ENCODE results near the gene HES1. TPM values are rescaled to one million over a fixed set of nuclear protein-coding genes. Genes with fewer than 3 reads are reported as not detected.
A peak's percentile ranks its signal among the peaks of the same experiment; 100 is the strongest.

HES1 gene
- total and polyA plus RNA-seq, 2 experiments from 2014 or later: 10.3 to 13.8 TPM

- Histone ChIP-seq H3K4me2 (ENCODE audit: unreplicated experiment) (peak overlapping the region; percentile 74), H3F3A (ENCODE audit: insufficient read depth) (peaks cover 25% of the 10 kb centered on the region), H3K27ac (peak overlapping the region; percentile 72), H2AFZ (peak overlapping the region; percentile 17; the same call in 1 of the 2 replicates), H3K4me3 (peak overlapping the region; percentile 55), H3K79me2 (ENCODE audit: insufficient read depth) (no peaks in the 10 kb centered on the region), H4K20me1 (ENCODE audit: insufficient read depth) (no peaks in the 10 kb centered on the region), H3K9ac (peak overlapping the region; percentile 82), H3K27me3 (replicated peaks; ENCODE audit: insufficient read depth) (no peaks in the 10 kb centered on the region; the same call in 1 of the 2 replicates), H3K36me3 (ENCODE audit: low read depth) (no peaks in the 10 kb centered on the region), H3K9me3 (ENCODE audit: low read depth) (no peaks in the 10 kb centered on the region), H3K4me1 (ENCODE audit: insufficient read depth) (peaks cover 28% of the 10 kb centered on the region), H3K9me2 (ENCODE audit: insufficient read depth) (no peaks in the 10 kb centered on the region)
- DNase-seq: peak; percentile 83
- 4 to 12% methylated on average over 18 to 36 of the region's 41 CpGs for WGBS, 2 experiments (ENCODE audit: low coverage in 1 of 2, low lambda C conversion rate in 2 of 2, missing lambda C conversion rate in 2 of 2)
- TF ChIP-seq EZH2phosphoT487 (IDR thresholded peaks at IDR 0.05; ENCODE audit: insufficient read depth, low read depth) (no peak), EZH2 (IDR thresholded peaks at IDR 0.05; ENCODE audit: insufficient read depth, poor library complexity, severe bottlenecking) (no peak)
- in situ Hi-C loops (cut with MboI): no loop called here
Observed at GRCh38 chr3:194133661-194134230, 2.2 kb upstream of the HES1 start.

GRCh38 chr3:194134231-194134756 lies 1.7 kb upstream of the HES1 start:
- Histone ChIP-seq H3K4me1 (ENCODE audit: insufficient read depth) (peaks cover 33% of the 10 kb centered on the region), H3K27me3 (replicated peaks; ENCODE audit: insufficient read depth) (no peaks in the 10 kb centered on the region; the same call in 1 of the 2 replicates), H3K36me3 (ENCODE audit: low read depth) (no peaks in the 10 kb centered on the region), H3K9ac (peak overlapping the region; percentile 98), H3K9me2 (ENCODE audit: insufficient read depth) (no peaks in the 10 kb centered on the region), H3K79me2 (ENCODE audit: insufficient read depth) (no peaks in the 10 kb centered on the region), H3K27ac (peak overlapping the region; percentile 93), H2AFZ (no peak overlapping the region), H3F3A (ENCODE audit: insufficient read depth) (peaks cover 27% of the 10 kb centered on the region), H4K20me1 (ENCODE audit: insufficient read depth) (no peaks in the 10 kb centered on the region), H3K9me3 (ENCODE audit: low read depth) (no peaks in the 10 kb centered on the region), H3K4me3 (peak overlapping the region; percentile 68), H3K4me2 (ENCODE audit: unreplicated experiment) (peak overlapping the region; percentile 31)
- peak; percentile 86 for DNase-seq
- in situ Hi-C loops (cut with MboI): no loop called here
- WGBS, 2 experiments (ENCODE audit: low coverage in 1 of 2, low lambda C conversion rate in 2 of 2, missing lambda C conversion rate in 2 of 2): 1 to 6% methylated on average over 9 to 30 of the region's 71 CpGs
- no peak for TF ChIP-seq EZH2 (IDR thresholded peaks at IDR 0.05; ENCODE audit: insufficient read depth, poor library complexity, severe bottlenecking)

DNA sequence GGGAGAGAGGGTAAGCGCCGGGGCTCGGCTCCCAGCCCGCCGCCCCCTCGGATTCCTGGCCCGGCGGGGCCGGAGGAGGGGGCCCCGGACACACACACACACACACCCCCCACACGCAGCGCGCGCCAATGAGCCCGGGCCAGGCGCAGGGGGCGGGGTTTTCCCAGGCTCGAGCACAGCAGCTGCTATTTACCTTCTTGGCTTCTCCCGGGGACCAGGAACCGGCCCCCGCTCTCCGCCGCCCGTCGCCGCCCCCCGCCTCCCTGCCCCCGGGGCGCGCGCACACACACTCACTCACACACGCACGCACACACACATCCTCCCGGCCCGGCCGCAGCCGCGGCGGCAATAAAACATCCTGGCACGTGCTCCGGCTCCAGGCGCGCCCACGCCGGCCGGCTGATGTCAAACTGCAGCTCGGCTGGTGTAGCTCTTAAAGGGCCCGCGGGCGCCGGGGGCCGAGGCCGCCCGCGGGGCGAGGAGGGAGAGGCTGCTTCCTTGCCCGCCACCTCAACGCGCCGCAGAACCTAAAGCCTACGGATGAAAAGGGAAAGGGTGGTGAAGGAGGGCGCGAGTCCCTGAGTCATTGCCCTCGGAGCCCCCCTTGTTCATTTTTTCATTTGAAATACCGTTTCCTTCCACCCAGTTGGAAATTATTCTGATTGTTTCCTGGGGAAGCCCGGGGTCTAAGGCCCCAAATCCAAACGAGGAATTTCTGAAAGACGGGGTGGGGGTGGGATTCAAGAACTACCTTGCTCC lies 1.0 kb upstream of the HES1 start:
- H3K4me1 ChIP-seq (ENCODE audit: insufficient read depth): peaks cover 34% of the 10 kb centered on the region
- TF ChIP-seq EZH2phosphoT487 (IDR thresholded peaks at IDR 0.05; ENCODE audit: insufficient read depth, low read depth): no peak
- no peak for TF ChIP-seq EZH2 (IDR thresholded peaks at IDR 0.05; ENCODE audit: insufficient read depth, poor library complexity, severe bottlenecking)
- H2AFZ ChIP-seq: peak overlapping the region; percentile 33
- WGBS, 2 experiments (ENCODE audit: low coverage in 1 of 2, low lambda C conversion rate in 2 of 2, missing lambda C conversion rate in 2 of 2): 1 to 3% methylated on average over 17 to 39 of the region's 68 CpGs
- H3K36me3 ChIP-seq (ENCODE audit: low read depth): no peaks in the 10 kb centered on the region
- no peaks in the 10 kb centered on the region; the same call in 1 of the 2 replicates for H3K27me3 ChIP-seq (replicated peaks; ENCODE audit: insufficient read depth)
- peak overlapping the region; percentile 68 for H3K4me3 ChIP-seq
- H3K4me2 ChIP-seq (ENCODE audit: unreplicated experiment): peak overlapping the region; percentile 76
- peak; percentile 98 for DNase-seq
- H3K27ac ChIP-seq: peak overlapping the region; percentile 93
- H3K9me2 ChIP-seq (ENCODE audit: insufficient read depth): no peaks in the 10 kb centered on the region
- H3F3A ChIP-seq (ENCODE audit: insufficient read depth): peaks cover 31% of the 10 kb centered on the region
- in situ Hi-C loops (cut with MboI): no loop called here
- H3K79me2 ChIP-seq (ENCODE audit: insufficient read depth): no peaks in the 10 kb centered on the region
- H3K9ac ChIP-seq: peak overlapping the region; percentile 98
- no peaks in the 10 kb centered on the region for H3K9me3 ChIP-seq (ENCODE audit: low read depth)
- no peaks in the 10 kb centered on the region for H4K20me1 ChIP-seq (ENCODE audit: insufficient read depth)

GRCh38 chr3:194135516-194135805 lies 487 bp upstream of the HES1 start:
- H3K9me3 ChIP-seq (ENCODE audit: low read depth): no peaks in the 10 kb centered on the region
- no peaks in the 10 kb centered on the region for H3K36me3 ChIP-seq (ENCODE audit: low read depth)
- peak overlapping the region; percentile 93 for H3K27ac ChIP-seq
- H3K4me1 ChIP-seq (ENCODE audit: insufficient read depth): peaks cover 36% of the 10 kb centered on the region
- H4K20me1 ChIP-seq (ENCODE audit: insufficient read depth): no peaks in the 10 kb centered on the region
- H3K27me3 ChIP-seq (replicated peaks; ENCODE audit: insufficient read depth): no peaks in the 10 kb centered on the region; the same call in 1 of the 2 replicates
- peak overlapping the region; percentile 68 for H3K4me3 ChIP-seq
- H3F3A ChIP-seq (ENCODE audit: insufficient read depth): peaks cover 37% of the 10 kb centered on the region
- H3K79me2 ChIP-seq (ENCODE audit: insufficient read depth): no peaks in the 10 kb centered on the region
- no peak for TF ChIP-seq EZH2phosphoT487 (IDR thresholded peaks at IDR 0.05; ENCODE audit: insufficient read depth, low read depth)
- no peak for TF ChIP-seq EZH2 (IDR thresholded peaks at IDR 0.05; ENCODE audit: insufficient read depth, poor library complexity, severe bottlenecking)
- DNase-seq: peak; percentile 48
- H3K9me2 ChIP-seq (ENCODE audit: insufficient read depth): no peaks in the 10 kb centered on the region
- WGBS, 2 experiments (ENCODE audit: low coverage in 1 of 2, low lambda C conversion rate in 2 of 2, missing lambda C conversion rate in 2 of 2): 0 to 1% methylated on average over 4 of the region's 4 CpGs
- peak overlapping the region; percentile 33 for H2AFZ ChIP-seq
- in situ Hi-C loops (cut with MboI): no loop called here
- H3K4me2 ChIP-seq (ENCODE audit: unreplicated experiment): peak overlapping the region; percentile 76
- peak overlapping the region; percentile 98 for H3K9ac ChIP-seq

All from GM23248 (cell line).